ENCODE results near the gene DMGDH. TPM values are rescaled to one million over a fixed set of nuclear protein-coding genes. Genes with fewer than 3 reads are reported as not detected.

The DMGDH gene
- total RNA-seq, 6 experiments from 2014 or later, result 55.7 to 128 (median 83.5) TPM

DNA sequence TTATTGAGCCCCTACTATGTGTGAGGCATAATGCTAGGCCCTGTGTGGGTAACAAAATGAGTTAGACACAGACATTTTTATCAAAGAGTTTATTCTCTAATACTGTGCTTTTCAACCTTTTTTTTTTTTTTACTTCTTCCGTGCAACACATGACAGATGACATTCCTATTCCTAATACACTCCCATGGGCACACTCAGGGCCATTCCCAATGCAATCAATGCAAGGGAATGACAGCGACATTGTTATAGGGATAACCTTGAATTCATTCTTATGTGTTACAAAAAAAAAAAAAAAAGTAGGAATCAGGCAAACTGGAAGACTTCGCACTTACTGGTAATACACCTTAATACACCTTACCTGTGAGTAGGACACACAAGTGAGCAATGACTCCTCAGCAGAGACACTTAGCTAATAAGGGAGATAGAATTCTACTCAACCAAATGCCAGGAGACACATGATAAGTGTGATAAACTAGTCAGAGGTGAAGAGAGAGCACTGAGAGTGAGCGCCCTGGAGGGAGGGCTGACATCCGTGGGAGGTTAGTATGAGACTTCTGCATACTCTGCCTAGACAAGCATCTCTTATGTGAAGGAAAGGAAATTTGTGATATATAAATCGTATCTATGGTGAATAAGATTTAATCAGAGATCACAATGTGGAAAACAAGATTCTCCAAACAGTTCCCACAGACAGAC is 63.4 kb downstream of the DMGDH start:
- ATAC-seq (no peak), DNase-seq (no peak)
- Histone ChIP-seq H3K27me3 (no peaks in the 10 kb centered on the region), H3K4me1 (peaks cover 0 to 10% (median 0%) of the 10 kb centered on the region in 4 donors), H3K27ac (no peak overlapping the region), H3K36me3 (no peaks in the 10 kb centered on the region), H3K4me3 (no peak overlapping the region), H3K9me3 (no peaks in the 10 kb centered on the region)
- WGBS (ENCODE audit: insufficient coverage, low coverage, low lambda C conversion rate, missing lambda C conversion rate), result 84% methylated on average over 5 of the region's 6 CpGs
- intact Hi-C loops (cut with DNase I), result no loop called here
- no peak for TF ChIP-seq POLR2A (IDR thresholded peaks at IDR 0.05)
- TF ChIP-seq, protein P1, sequence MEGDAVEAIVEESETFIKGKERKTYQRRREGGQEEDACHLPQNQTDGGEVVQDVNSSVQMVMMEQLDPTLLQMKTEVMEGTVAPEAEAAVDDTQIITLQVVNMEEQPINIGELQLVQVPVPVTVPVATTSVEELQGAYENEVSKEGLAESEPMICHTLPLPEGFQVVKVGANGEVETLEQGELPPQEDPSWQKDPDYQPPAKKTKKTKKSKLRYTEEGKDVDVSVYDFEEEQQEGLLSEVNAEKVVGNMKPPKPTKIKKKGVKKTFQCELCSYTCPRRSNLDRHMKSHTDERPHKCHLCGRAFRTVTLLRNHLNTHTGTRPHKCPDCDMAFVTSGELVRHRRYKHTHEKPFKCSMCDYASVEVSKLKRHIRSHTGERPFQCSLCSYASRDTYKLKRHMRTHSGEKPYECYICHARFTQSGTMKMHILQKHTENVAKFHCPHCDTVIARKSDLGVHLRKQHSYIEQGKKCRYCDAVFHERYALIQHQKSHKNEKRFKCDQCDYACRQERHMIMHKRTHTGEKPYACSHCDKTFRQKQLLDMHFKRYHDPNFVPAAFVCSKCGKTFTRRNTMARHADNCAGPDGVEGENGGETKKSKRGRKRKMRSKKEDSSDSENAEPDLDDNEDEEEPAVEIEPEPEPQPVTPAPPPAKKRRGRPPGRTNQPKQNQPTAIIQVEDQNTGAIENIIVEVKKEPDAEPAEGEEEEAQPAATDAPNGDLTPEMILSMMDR (IDR thresholded peaks at IDR 0.05), result no peak

DNA sequence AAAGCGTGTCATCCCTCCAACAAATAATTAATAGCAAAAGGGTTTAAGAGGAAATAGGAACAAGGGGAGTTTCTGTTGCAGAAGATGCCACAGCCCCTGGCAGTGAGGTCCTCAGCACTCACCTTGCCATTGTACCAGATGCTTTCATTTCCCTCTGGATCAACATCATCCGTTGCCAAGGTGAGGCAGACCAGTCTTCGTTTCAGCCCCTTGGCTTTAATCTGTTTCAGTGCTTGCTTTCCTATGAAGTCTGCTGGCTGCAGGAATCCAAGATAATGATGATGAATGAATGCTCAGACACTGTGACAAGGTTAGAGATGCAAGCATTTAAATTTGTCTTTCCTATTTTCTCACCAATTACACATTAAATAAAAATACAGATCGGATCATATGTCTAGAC is 64.3 kb downstream of the DMGDH start:
- ATAC-seq, result no peak
- Histone ChIP-seq H3K4me1 (peaks cover 0 to 10% (median 0%) of the 10 kb centered on the region in 4 donors), H3K9me3 (no peaks in the 10 kb centered on the region), H3K27ac (no peak overlapping the region), H3K36me3 (no peaks in the 10 kb centered on the region), H3K27me3 (no peaks in the 10 kb centered on the region), H3K4me3 (no peak overlapping the region)
- no peak for TF ChIP-seq POLR2A (IDR thresholded peaks at IDR 0.05)
- TF ChIP-seq, protein P1 (IDR thresholded peaks at IDR 0.05), result no peak
- intact Hi-C loops (cut with DNase I), result no loop called here
- no peak for DNase-seq
- WGBS (ENCODE audit: insufficient coverage, low coverage, low lambda C conversion rate, missing lambda C conversion rate), result 75% methylated on average over 4 of the region's 4 CpGs

DNA sequence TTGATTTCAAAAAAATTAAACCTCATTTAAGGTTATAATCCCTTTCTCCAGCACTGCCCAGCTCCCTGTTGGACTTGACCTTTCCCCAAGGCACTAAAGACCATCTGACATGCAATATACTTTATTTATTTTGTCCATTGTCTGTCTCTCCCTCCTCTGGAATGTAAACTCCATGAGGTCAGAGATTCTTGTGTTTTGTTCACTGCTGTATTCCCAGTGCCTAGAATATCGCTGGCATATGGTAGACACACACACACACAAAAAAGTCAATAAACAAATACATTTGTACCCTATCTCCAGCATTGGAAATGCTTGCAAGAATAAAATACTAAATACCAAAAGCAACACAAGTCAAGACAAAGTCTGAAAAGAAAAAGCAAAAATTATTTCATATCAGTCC is 67.1 kb downstream of the DMGDH start:
- ATAC-seq (no peak), DNase-seq (no peak)
- no peak for TF ChIP-seq POLR2A (IDR thresholded peaks at IDR 0.05)
- TF ChIP-seq, protein P1 (IDR thresholded peaks at IDR 0.05), result no peak
- intact Hi-C loops (cut with DNase I), result no loop called here
- no peaks in the 10 kb centered on the region for H3K36me3 ChIP-seq
- peaks cover 0 to 10% (median 0%) of the 10 kb centered on the region in 4 donors for H3K4me1 ChIP-seq
- no peak overlapping the region for H3K4me3 ChIP-seq
- H3K9me3 ChIP-seq, result no peaks in the 10 kb centered on the region
- H3K27me3 ChIP-seq, result no peaks in the 10 kb centered on the region
- WGBS (ENCODE audit: insufficient coverage, low coverage, low lambda C conversion rate, missing lambda C conversion rate), result 92% methylated on average over 1 of the region's 1 CpG
- H3K27ac ChIP-seq, result no peak overlapping the region

DNA sequence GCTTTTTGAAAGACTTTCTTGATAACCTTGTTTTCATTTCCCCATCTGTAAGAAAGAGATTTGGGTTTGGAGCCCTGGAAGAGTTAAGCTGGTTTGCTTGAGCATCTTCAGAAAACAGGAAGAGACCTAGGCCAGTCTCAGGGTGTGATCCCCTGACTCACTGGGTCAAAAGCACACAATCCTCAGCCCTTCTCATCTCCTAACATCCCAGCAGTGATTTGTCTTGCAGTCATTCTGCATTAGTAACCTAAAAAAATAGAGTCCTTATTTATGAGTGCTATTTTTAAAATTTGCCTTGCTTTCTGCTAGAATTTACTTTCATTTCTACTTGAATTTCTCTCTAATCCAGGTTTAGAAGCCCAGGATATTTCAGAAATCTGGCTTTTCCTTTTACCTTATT is 68.0 kb downstream of the DMGDH start:
- ATAC-seq (no peak), DNase-seq (no peak)
- intact Hi-C loops (cut with DNase I), result no loop called here
- Histone ChIP-seq H3K27me3 (no peaks in the 10 kb centered on the region), H3K4me3 (no peak overlapping the region), H3K27ac (no peak overlapping the region), H3K4me1 (peaks cover 0 to 10% (median 0%) of the 10 kb centered on the region in 4 donors), H3K9me3 (no peaks in the 10 kb centered on the region), H3K36me3 (no peaks in the 10 kb centered on the region)
- TF ChIP-seq, protein P1 (IDR thresholded peaks at IDR 0.05), result no peak
- TF ChIP-seq POLR2A (IDR thresholded peaks at IDR 0.05), result no peak

Data from right lobe of liver (tissue), 6 donors.